ENCODE measurements around the gene PLXND1.

- TF ChIP-seq YY1 (IDR thresholded peaks at IDR 0.05; ENCODE audit: insufficient read depth, insufficient read length): no peak
- TF ChIP-seq SUZ12 (IDR thresholded peaks at IDR 0.05; ENCODE audit: extremely low read depth, insufficient read depth, insufficient read length): no peak
These were observed 397 bp downstream of the PLXND1 start for GRCh38 chr3:129605922-129606635.

All from NT2/D1 (cell line).